Neural cell (in vitro differentiated cells): ENCODE data around the gene NKAIN2. TPM values are rescaled to one million over a fixed set of nuclear protein-coding genes. Genes with fewer than 3 reads are reported as not detected.

ENCODE experiments used
- H2AFZ ChIP-seq: fragments of 200-600, 300-800 bp; sonication (generic), shearing (Covaris generic); 2 replicates; pipeline ENCODE4 v1.6.0; 2014; ENCODE audit warnings: low read depth, mild to moderate bottlenecking, antibody characterized with exemption, low read length, moderate library complexity
- H3F3A ChIP-seq: fragments of 200-600 bp; shearing (Covaris generic); 2 replicates; pipeline ENCODE4 v1.6.1; 2016; ENCODE audit warnings: mild to moderate bottlenecking, moderate library complexity, mixed read lengths, antibody characterized with exemption, low read length; ENCODE audit not compliant: insufficient read depth, poor library complexity, severe bottlenecking
- H3K27ac ChIP-seq: fragments of 200-600, 300-800 bp; sonication (generic), shearing (Covaris generic); 2 replicates; pipeline ENCODE4 v1.5.1; 2014; ENCODE audit warnings: mild to moderate bottlenecking, low read length, moderate library complexity
- H3K27me3 ChIP-seq: fragments of 300-800, 200-600 bp; sonication (generic), shearing (Covaris generic); 2 replicates; pipeline ENCODE4 v1.6.0; 2014; ENCODE audit warnings: mild to moderate bottlenecking, low read depth, low read length, moderate library complexity; ENCODE audit not compliant: insufficient read depth
- H3K36me3 ChIP-seq: fragments of 300-800, 200-600 bp; sonication (generic), shearing (Covaris generic); 2 replicates; pipeline ENCODE4 v1.5.1; 2014; ENCODE audit warnings: mild to moderate bottlenecking, antibody characterized with exemption, low read length, moderate library complexity; ENCODE audit not compliant: insufficient read depth
- H3K4me2 ChIP-seq: fragments of 300-800, 200-600 bp; sonication (generic), shearing (Covaris generic); 2 replicates; pipeline ENCODE4 v1.6.0; 2014; ENCODE audit warnings: mild to moderate bottlenecking, low read length
- H3K4me3 ChIP-seq: fragments of 300-800, 200-600 bp; sonication (generic), shearing (Covaris generic); 2 replicates; pipeline ENCODE4 v1.5.1; 2014; ENCODE audit warnings: mild to moderate bottlenecking, low read length, moderate library complexity
- H3K79me2 ChIP-seq: fragments of 200-600 bp; shearing (Covaris generic); replicated peaks from 2 replicates; pipeline ENCODE4 v1.6.0; 2014; ENCODE audit warnings: mild to moderate bottlenecking, low read length, moderate library complexity; ENCODE audit not compliant: insufficient read depth
- H3K9ac ChIP-seq: fragments of 300-800, 200-600 bp; sonication (generic), shearing (Covaris generic); 2 replicates; pipeline ENCODE4 v1.6.1; 2016; ENCODE audit warnings: mild to moderate bottlenecking, low read length, mixed read lengths
- H3K9me2 ChIP-seq: fragments of 200-600 bp; shearing (Covaris generic); 2 replicates; pipeline ENCODE4 v1.6.1; 2016; ENCODE audit warnings: mild to moderate bottlenecking, low read length, mixed read lengths; ENCODE audit not compliant: insufficient read depth
- H3K9me3 ChIP-seq: fragments of 200-600, 300-800 bp; sonication (generic), shearing (Covaris generic); 2 replicates; pipeline ENCODE4 v1.6.1; 2016; ENCODE audit warnings: mild to moderate bottlenecking, mixed run types, low read length, moderate library complexity, mixed read lengths
- H4K20me1 ChIP-seq: fragments of 200-600 bp; shearing (Covaris generic); 2 replicates; pipeline ENCODE4 v1.6.1; 2016; ENCODE audit warnings: mild to moderate bottlenecking, mixed run types; ENCODE audit not compliant: insufficient read depth
- EP300 ChIP-seq: fragments of 450-650 bp; conservative IDR thresholded peaks from 2 replicates; pipeline ENCODE4 v1.6.1; 2014; ENCODE audit warnings: antibody characterized with exemption, mild to moderate bottlenecking, moderate library complexity; ENCODE audit not compliant: poor library complexity, severe bottlenecking
- EZH2 ChIP-seq: fragments of 200-600, 300-800 bp; shearing (Covaris generic), sonication (generic); IDR thresholded peaks from 2 replicates; pipeline ENCODE4 v1.6.1; 2014; ENCODE audit warnings: antibody characterized with exemption, low read length, borderline replicate concordance, mild to moderate bottlenecking; ENCODE audit not compliant: insufficient read depth, poor library complexity, severe bottlenecking
- MXI1 ChIP-seq: fragments of 450-650 bp; conservative IDR thresholded peaks from 2 replicates; pipeline ENCODE4 v1.6.1; 2014; ENCODE audit warnings: antibody characterized with exemption, mild to moderate bottlenecking; ENCODE audit not compliant: poor library complexity, severe bottlenecking
- POLR2AphosphoS5 ChIP-seq: IDR thresholded peaks from 2 replicates; pipeline ENCODE4 v1.6.1; 2012
- RAD21 ChIP-seq: fragments of 450-650 bp; conservative IDR thresholded peaks from 2 replicates; pipeline ENCODE4 v1.6.1; 2014; ENCODE audit warnings: antibody characterized with exemption, mild to moderate bottlenecking, moderate library complexity
- SMC3 ChIP-seq: fragments of 450-650 bp; conservative IDR thresholded peaks from 2 replicates; pipeline ENCODE4 v1.6.1; 2014; ENCODE audit warnings: antibody characterized with exemption, mild to moderate bottlenecking, moderate library complexity; ENCODE audit not compliant: poor library complexity
- TAF1 ChIP-seq: IDR thresholded peaks from 2 replicates; pipeline ENCODE4 v1.6.1; 2012; ENCODE audit warnings: low read depth
- polyA plus RNA-seq: library from polyadenylated mRNA; depleted of rRNA; stranded (reverse); fragments of >200 nt; gene quantifications from 2 replicates; pipeline ENCODE4 v1.2.3, GENCODE V29; 2014
- TF ChIP-seq, protein P1 (sequence below): IDR thresholded peaks from 2 replicates; pipeline ENCODE4 v1.6.1; 2012; ENCODE audit warnings: borderline replicate concordance
- TF ChIP-seq, protein P2 (sequence below): fragments of 450-650 bp; IDR thresholded peaks from 2 replicates; pipeline ENCODE4 v1.5.1; 2014; ENCODE audit warnings: antibody characterized with exemption, mild to moderate bottlenecking, moderate library complexity; ENCODE audit not compliant: poor library complexity, severe bottlenecking

The NKAIN2 gene
- polyA plus RNA-seq, 1 donor from 2014 or later: 23.2 TPM

DNA sequence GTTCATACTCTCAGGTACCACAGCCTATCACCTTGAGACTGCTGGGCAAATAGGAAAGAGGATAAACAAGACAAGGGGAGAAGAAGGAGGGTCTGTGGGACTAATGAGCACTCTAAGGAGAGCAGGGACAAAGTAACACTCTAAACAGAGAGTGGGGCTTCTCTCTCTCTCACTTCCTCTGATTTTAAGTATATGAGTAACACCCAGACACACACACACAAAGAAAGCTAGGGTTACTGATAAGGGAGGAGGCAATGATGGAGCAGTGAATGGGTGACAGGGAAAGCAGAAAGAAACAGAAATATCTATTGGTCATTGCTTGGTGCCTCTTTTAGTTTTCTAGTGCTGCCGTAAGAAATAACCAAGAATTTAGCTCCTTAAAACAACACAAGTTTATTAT lies 1062.4 kb downstream of the NKAIN2 start:
- H3K4me2 ChIP-seq: no peak overlapping the region
- no peak overlapping the region for H3K27ac ChIP-seq
- H3F3A ChIP-seq: no peaks in the 10 kb centered on the region
- H3K4me3 ChIP-seq: no peak overlapping the region
- H2AFZ ChIP-seq: no peak overlapping the region
- H3K9me3 ChIP-seq: no peaks in the 10 kb centered on the region
- H3K9ac ChIP-seq: no peak overlapping the region
- H3K27me3 ChIP-seq: no peaks in the 10 kb centered on the region
- H4K20me1 ChIP-seq: no peaks in the 10 kb centered on the region
- no peaks in the 10 kb centered on the region for H3K9me2 ChIP-seq
- TF ChIP-seq, protein P1, sequence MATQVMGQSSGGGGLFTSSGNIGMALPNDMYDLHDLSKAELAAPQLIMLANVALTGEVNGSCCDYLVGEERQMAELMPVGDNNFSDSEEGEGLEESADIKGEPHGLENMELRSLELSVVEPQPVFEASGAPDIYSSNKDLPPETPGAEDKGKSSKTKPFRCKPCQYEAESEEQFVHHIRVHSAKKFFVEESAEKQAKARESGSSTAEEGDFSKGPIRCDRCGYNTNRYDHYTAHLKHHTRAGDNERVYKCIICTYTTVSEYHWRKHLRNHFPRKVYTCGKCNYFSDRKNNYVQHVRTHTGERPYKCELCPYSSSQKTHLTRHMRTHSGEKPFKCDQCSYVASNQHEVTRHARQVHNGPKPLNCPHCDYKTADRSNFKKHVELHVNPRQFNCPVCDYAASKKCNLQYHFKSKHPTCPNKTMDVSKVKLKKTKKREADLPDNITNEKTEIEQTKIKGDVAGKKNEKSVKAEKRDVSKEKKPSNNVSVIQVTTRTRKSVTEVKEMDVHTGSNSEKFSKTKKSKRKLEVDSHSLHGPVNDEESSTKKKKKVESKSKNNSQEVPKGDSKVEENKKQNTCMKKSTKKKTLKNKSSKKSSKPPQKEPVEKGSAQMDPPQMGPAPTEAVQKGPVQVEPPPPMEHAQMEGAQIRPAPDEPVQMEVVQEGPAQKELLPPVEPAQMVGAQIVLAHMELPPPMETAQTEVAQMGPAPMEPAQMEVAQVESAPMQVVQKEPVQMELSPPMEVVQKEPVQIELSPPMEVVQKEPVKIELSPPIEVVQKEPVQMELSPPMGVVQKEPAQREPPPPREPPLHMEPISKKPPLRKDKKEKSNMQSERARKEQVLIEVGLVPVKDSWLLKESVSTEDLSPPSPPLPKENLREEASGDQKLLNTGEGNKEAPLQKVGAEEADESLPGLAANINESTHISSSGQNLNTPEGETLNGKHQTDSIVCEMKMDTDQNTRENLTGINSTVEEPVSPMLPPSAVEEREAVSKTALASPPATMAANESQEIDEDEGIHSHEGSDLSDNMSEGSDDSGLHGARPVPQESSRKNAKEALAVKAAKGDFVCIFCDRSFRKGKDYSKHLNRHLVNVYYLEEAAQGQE: no peak
- TF ChIP-seq MXI1 (no peak), TAF1 (no peak), SMC3 (no peak), EZH2 (no peak), RAD21 (no peak), EP300 (no peak), POLR2AphosphoS5 (no peak)
- TF ChIP-seq, protein P2, sequence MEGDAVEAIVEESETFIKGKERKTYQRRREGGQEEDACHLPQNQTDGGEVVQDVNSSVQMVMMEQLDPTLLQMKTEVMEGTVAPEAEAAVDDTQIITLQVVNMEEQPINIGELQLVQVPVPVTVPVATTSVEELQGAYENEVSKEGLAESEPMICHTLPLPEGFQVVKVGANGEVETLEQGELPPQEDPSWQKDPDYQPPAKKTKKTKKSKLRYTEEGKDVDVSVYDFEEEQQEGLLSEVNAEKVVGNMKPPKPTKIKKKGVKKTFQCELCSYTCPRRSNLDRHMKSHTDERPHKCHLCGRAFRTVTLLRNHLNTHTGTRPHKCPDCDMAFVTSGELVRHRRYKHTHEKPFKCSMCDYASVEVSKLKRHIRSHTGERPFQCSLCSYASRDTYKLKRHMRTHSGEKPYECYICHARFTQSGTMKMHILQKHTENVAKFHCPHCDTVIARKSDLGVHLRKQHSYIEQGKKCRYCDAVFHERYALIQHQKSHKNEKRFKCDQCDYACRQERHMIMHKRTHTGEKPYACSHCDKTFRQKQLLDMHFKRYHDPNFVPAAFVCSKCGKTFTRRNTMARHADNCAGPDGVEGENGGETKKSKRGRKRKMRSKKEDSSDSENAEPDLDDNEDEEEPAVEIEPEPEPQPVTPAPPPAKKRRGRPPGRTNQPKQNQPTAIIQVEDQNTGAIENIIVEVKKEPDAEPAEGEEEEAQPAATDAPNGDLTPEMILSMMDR: no peak
- H3K36me3 ChIP-seq: no peaks in the 10 kb centered on the region
- no peaks in the 10 kb centered on the region for H3K79me2 ChIP-seq

DNA sequence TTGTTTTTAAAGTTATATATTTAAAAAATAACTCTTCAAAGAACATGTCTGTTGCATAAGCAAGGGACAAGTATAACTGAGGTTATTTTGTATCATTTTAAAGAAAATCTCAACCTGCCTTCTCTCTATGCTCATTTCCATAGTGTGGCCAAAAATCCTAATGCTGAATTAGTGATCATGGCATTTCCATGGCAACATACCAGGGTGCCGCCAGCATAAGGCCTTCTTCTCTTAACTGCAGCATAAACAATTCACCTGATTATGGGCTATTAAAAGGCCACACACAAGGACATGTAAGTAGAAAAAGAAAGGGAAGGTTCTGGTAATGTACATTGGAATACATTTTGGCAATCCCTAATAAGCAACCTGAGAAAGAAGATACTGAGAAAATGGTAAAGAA lies 1063.5 kb downstream of the NKAIN2 start:
- no peaks in the 10 kb centered on the region for H3K27me3 ChIP-seq
- no peak overlapping the region for H3K4me3 ChIP-seq
- no peak overlapping the region for H3K27ac ChIP-seq
- no peaks in the 10 kb centered on the region for H3K9me2 ChIP-seq
- H2AFZ ChIP-seq: no peak overlapping the region
- no peaks in the 10 kb centered on the region for H3F3A ChIP-seq
- no peaks in the 10 kb centered on the region for H3K79me2 ChIP-seq
- H4K20me1 ChIP-seq: no peaks in the 10 kb centered on the region
- no peak overlapping the region for H3K9ac ChIP-seq
- no peaks in the 10 kb centered on the region for H3K36me3 ChIP-seq
- H3K9me3 ChIP-seq: no peaks in the 10 kb centered on the region
- no peak overlapping the region for H3K4me2 ChIP-seq
- TF ChIP-seq SMC3: no peak
- no peak for TF ChIP-seq EZH2

DNA sequence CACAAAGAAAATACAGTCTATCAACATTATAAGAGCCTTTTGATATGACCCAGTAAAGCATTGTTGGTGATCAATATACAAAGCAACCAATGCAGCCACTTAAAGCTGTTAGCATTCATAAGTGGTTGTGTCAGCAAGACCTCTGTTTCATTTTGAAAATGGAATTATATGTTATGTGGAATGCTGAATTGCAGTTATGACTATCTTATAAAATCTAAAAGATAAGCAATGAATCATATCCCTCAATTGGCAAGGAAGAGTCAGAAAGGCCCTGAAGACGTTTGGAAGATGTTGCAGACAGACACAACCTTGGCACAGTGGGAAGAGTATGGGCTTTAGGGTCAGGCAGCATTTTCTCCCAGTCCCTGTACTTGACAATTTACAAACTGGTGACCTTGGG lies 1064.8 kb downstream of the NKAIN2 start:
- Histone ChIP-seq H3K4me2 (no peak overlapping the region), H3K27me3 (no peaks in the 10 kb centered on the region), H4K20me1 (peaks cover 1% of the 10 kb centered on the region), H3K27ac (no peak overlapping the region), H3K9me2 (no peaks in the 10 kb centered on the region), H3K9me3 (no peaks in the 10 kb centered on the region), H3K9ac (no peak overlapping the region), H3K36me3 (no peaks in the 10 kb centered on the region), H3K4me3 (no peak overlapping the region), H2AFZ (no peak overlapping the region), H3K79me2 (no peaks in the 10 kb centered on the region), H3F3A (no peaks in the 10 kb centered on the region)
- no peak for TF ChIP-seq SMC3
- TF ChIP-seq POLR2AphosphoS5: no peak
- TF ChIP-seq EZH2: no peak
